Karpas-422 (cell line): ENCODE data around the gene PRKN. TPM values are rescaled to one million over a fixed set of nuclear protein-coding genes. Genes with fewer than 3 reads are reported as not detected.

Experiments used
- DNase-seq: peaks from one replicate; pipeline ENCODE4 v3.0.0-alpha.2; 2015
- H2AFZ ChIP-seq: fragments of 200-600 bp; sonication (generic); 2 replicates; pipeline ENCODE4 v1.6.1; 2014; ENCODE audit warnings: antibody characterized with exemption, low read length, mixed read lengths
- H3K27ac ChIP-seq: fragments of 200-600 bp; sonication (generic); 2 replicates; pipeline ENCODE4 v1.5.1; 2014; ENCODE audit warnings: mild to moderate bottlenecking, low read length, moderate library complexity
- H3K27me3 ChIP-seq: fragments of 200-600 bp; sonication (generic); 2 replicates; pipeline ENCODE4 v1.6.1; 2014; ENCODE audit warnings: low read length, mixed read lengths
- H3K36me3 ChIP-seq: fragments of 200-600 bp; sonication (generic); 2 replicates; pipeline ENCODE4 v1.6.1; 2014; ENCODE audit warnings: low read length, mixed read lengths; ENCODE audit not compliant: insufficient read depth
- H3K4me1 ChIP-seq: fragments of 200-600 bp; sonication (generic); 2 replicates; pipeline ENCODE4 v1.6.1; 2014; ENCODE audit warnings: mild to moderate bottlenecking, low read length, mixed read lengths
- H3K4me2 ChIP-seq: fragments of 200-600 bp; sonication (generic); 2 replicates; pipeline ENCODE4 v1.6.1; 2014; ENCODE audit warnings: low read length, low read depth, mild to moderate bottlenecking; ENCODE audit not compliant: poor library complexity, severe bottlenecking
- H3K4me3 ChIP-seq: fragments of 200-600 bp; sonication (generic); 2 replicates; pipeline ENCODE4 v1.5.1; 2014; ENCODE audit warnings: mild to moderate bottlenecking, antibody characterized with exemption, low read length, mixed read lengths
- H3K79me2 ChIP-seq: fragments of 200-600 bp; sonication (generic); 2 replicates; pipeline ENCODE4 v1.6.1; 2014; ENCODE audit warnings: mild to moderate bottlenecking, low read length, mixed read lengths
- H3K9ac ChIP-seq: fragments of 200-600 bp; sonication (generic); 2 replicates; pipeline ENCODE4 v1.6.0; 2014; ENCODE audit warnings: low read length
- H3K9me2 ChIP-seq: fragments of 200-600 bp; sonication (generic), shearing (Covaris generic); replicated peaks from 2 replicates; pipeline ENCODE4 v1.6.0; 2014; ENCODE audit warnings: mild to moderate bottlenecking, low read length, moderate library complexity; ENCODE audit not compliant: insufficient read depth
- H3K9me3 ChIP-seq: fragments of 300-700, 200-600 bp; sonication (generic); 2 replicates; pipeline ENCODE4 v1.6.1; 2014; ENCODE audit warnings: low read length, mixed read lengths
- H4K20me1 ChIP-seq: fragments of 200-600 bp; sonication (generic); 2 replicates; pipeline ENCODE4 v1.6.1; 2014; ENCODE audit warnings: mild to moderate bottlenecking, antibody characterized with exemption, low read length, low read depth; ENCODE audit not compliant: insufficient read depth
- total RNA-seq: library from RNA; depleted of rRNA; stranded (reverse); fragments of >200 nt; shearing (Covaris generic); gene quantifications from 2 replicates; pipeline ENCODE4 v1.2.3, GENCODE V29; 2014; ENCODE audit warnings: low replicate concordance

The PRKN gene
- total RNA-seq, 1 experiment from 2014 or later, result not detected

DNA sequence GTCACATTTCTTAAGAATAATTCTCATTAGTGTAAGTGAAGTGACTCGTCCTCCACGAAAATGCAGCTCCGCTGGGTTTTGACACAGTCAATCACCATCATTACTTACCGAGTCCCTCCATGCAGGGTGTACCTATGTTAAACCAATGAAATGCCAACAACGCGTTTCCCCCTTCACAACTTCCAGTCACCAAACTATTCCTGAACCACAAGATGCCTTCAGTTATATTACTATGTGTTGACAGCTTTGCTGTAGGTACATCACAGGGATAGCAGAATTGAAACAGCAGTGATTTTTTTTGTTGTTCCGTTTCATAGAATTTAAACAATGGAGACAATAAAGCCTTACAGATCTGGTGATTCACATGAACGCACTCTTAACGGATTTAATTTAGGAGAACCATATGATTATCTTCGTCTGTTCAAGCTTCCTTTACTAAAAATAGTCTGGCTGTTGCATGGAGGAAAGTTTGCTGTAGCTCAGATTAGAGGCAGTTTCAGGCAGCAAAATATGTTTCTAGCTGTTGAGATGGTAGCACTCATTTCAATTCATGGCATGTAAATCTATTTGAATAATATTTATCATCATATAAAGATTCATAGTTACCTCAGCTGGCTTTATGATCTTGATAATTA is 652.8 kb downstream of the PRKN start:
- Histone ChIP-seq H3K36me3 (no peaks in the 10 kb centered on the region), H2AFZ (no peak overlapping the region), H3K79me2 (no peaks in the 10 kb centered on the region), H4K20me1 (no peaks in the 10 kb centered on the region), H3K9me3 (peaks cover 13% of the 10 kb centered on the region), H3K9me2 (no peaks in the 10 kb centered on the region), H3K4me3 (no peak overlapping the region), H3K9ac (no peak overlapping the region), H3K27me3 (no peaks in the 10 kb centered on the region), H3K4me1 (no peaks in the 10 kb centered on the region), H3K4me2 (no peak overlapping the region), H3K27ac (no peak overlapping the region)
- no peak for DNase-seq

DNA sequence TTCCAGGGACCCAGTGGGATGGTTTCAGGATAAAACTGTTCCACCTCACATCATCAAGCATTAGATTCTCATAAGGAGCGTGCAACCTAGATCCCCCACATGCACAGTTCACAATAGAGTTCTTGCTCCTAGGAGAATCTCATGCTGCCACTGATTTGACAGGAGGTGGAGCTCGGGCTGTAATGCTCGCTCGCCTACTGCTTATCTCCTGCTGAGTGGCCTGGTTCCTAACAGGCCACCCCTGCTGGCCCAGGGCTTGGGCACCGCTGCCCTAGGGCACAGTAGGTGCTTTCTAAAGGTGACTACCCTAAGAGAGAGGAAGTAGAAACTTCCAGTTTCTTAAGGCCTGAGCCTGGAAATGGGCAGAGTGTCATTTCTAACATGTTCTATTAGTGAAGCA is 656.9 kb downstream of the PRKN start:
- DNase-seq, result no peak
- no peaks in the 10 kb centered on the region for H3K36me3 ChIP-seq
- no peak overlapping the region for H3K4me3 ChIP-seq
- no peaks in the 10 kb centered on the region for H3K27me3 ChIP-seq
- no peak overlapping the region for H3K4me2 ChIP-seq
- no peaks in the 10 kb centered on the region for H4K20me1 ChIP-seq
- peaks cover 19% of the 10 kb centered on the region for H3K9me3 ChIP-seq
- H3K79me2 ChIP-seq, result no peaks in the 10 kb centered on the region
- H3K27ac ChIP-seq, result no peak overlapping the region
- no peak overlapping the region for H2AFZ ChIP-seq
- H3K9me2 ChIP-seq, result no peaks in the 10 kb centered on the region
- no peaks in the 10 kb centered on the region for H3K4me1 ChIP-seq
- H3K9ac ChIP-seq, result no peak overlapping the region

DNA sequence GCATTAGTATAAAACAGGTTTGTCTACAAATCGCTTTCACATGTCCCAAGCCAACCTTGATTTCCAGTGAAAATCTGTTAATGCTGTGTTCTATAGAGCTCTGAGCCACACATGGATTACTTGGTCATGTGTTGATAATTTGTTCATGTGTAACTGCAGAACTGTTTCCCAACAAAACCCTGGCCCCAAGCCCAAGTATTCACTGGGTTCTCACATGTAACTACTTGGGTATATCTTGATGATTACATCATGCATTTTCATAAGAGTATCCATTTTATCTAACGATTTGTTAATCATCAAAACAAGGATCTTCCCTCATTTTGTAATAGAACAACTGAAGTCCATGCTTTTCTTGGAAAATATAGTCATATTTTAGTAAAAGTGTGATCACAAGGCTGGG is 657.6 kb downstream of the PRKN start:
- Histone ChIP-seq H3K4me2 (no peak overlapping the region), H3K27ac (no peak overlapping the region), H4K20me1 (no peaks in the 10 kb centered on the region), H3K9me3 (peaks cover 19% of the 10 kb centered on the region), H3K36me3 (no peaks in the 10 kb centered on the region), H3K27me3 (no peaks in the 10 kb centered on the region), H2AFZ (no peak overlapping the region), H3K4me3 (no peak overlapping the region), H3K9ac (no peak overlapping the region), H3K79me2 (no peaks in the 10 kb centered on the region), H3K9me2 (no peaks in the 10 kb centered on the region), H3K4me1 (no peaks in the 10 kb centered on the region)
- DNase-seq, result no peak

DNA sequence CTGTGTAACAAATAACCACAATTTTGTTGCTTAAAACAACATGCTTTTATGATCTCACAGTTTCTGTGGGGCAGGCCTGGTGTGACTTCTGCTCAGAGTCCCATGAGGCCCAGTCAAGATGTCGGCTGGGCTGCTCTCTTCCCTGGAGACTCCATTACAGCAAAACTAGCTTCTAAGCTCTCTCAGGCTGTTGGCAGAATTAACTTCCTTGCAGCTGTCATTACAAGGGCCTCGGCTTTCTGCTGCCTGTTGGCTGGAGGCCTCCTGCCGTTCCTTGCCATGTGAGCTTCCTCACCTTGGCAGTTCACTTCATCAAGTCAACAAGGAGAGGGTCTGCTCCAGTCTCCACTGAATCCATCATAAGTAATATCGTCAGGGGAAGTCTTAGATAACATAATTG is 659.2 kb downstream of the PRKN start:
- Histone ChIP-seq H3K4me3 (no peak overlapping the region), H3K36me3 (no peaks in the 10 kb centered on the region), H3K9me3 (peaks cover 17% of the 10 kb centered on the region), H3K9ac (no peak overlapping the region), H3K79me2 (no peaks in the 10 kb centered on the region), H3K4me2 (no peak overlapping the region), H3K9me2 (no peaks in the 10 kb centered on the region), H3K4me1 (no peaks in the 10 kb centered on the region), H3K27ac (no peak overlapping the region), H4K20me1 (no peaks in the 10 kb centered on the region), H2AFZ (no peak overlapping the region), H3K27me3 (no peaks in the 10 kb centered on the region)
- no peak for DNase-seq

DNA sequence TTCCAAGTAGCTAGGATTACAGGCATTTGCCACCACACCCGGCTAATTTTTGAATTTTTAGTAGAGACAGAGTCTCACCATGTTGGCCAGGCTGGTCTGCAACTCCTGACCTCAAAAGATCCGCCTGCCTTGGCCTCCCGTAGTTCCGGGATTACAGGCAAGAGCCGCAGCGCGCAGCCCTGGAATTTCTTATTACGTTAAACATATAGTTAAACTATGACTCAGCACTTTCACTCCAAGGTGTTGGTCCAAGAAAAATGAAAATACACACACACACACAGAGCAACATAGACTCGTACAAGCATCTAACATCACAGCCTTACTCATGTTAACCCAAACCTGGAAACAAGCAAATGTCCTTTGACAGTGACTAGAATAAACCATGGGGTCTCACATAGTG is 663.9 kb downstream of the PRKN start:
- Histone ChIP-seq H3K9me2 (no peaks in the 10 kb centered on the region), H4K20me1 (no peaks in the 10 kb centered on the region), H3K4me3 (no peak overlapping the region), H2AFZ (no peak overlapping the region), H3K9me3 (peaks cover 6% of the 10 kb centered on the region), H3K4me2 (no peak overlapping the region), H3K9ac (no peak overlapping the region), H3K27ac (no peak overlapping the region), H3K27me3 (no peaks in the 10 kb centered on the region), H3K79me2 (no peaks in the 10 kb centered on the region), H3K4me1 (no peaks in the 10 kb centered on the region), H3K36me3 (no peaks in the 10 kb centered on the region)
- DNase-seq, result no peak

DNA sequence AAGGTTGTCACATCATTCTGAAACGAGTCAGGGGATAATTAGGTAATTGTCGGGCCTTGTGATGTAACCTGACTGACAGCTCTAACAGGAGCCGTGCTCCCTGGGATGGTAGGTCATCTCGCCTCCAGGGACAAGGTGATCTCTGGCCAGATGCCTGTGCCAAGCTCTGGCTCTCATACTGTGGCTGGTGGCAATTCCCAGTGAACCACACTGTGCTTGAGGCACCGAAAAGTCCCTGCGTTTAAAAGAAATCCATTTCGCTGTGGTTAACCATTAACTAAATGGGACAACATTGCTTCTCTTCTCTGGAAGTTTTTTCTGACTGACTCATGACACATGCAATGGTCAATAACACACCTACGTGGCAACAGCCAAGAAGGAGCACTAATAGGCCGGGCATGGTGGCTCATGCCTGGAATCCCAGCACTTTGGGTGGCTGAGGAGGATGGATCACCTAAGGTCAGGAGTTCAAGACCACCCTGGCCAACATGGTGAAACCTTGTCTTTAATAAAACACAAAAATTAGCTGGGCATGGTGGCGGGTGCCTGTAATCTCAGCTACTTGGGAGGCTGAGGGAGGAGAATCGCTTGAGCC is 669.2 kb downstream of the PRKN start:
- Histone ChIP-seq H3K4me2 (no peak overlapping the region), H3K79me2 (no peaks in the 10 kb centered on the region), H3K9me3 (no peaks in the 10 kb centered on the region; the same call in 1 of the 2 replicates), H3K9me2 (no peaks in the 10 kb centered on the region), H3K4me3 (no peak overlapping the region), H3K27me3 (no peaks in the 10 kb centered on the region), H3K27ac (no peak overlapping the region), H3K36me3 (no peaks in the 10 kb centered on the region), H3K9ac (no peak overlapping the region), H2AFZ (no peak overlapping the region), H3K4me1 (no peaks in the 10 kb centered on the region), H4K20me1 (no peaks in the 10 kb centered on the region)
- DNase-seq, result no peak

DNA sequence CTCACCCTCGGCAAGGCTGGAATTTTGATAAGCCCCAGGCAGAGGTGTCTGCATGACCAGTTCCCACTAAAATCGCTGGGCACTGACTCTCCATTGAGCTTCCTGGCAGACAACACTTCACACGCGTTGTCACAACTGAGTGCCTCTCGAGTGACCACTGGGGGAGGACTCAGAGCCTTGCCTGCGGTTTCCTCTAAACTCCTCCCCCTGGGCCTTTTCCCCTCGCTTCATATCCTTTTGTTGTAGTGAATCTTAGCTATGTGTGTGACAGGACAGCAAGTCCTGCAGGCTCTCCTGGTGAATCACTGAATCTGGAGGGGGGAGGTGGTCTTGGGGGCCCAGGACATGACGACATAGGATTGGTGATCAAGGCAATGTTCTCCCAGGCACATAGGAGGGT is 670.8 kb downstream of the PRKN start:
- Histone ChIP-seq H4K20me1 (no peaks in the 10 kb centered on the region), H3K27ac (no peak overlapping the region), H3K4me1 (no peaks in the 10 kb centered on the region), H3K36me3 (no peaks in the 10 kb centered on the region), H3K9me2 (no peaks in the 10 kb centered on the region), H2AFZ (no peak overlapping the region), H3K27me3 (no peaks in the 10 kb centered on the region), H3K4me2 (no peak overlapping the region), H3K9ac (no peak overlapping the region), H3K9me3 (no peaks in the 10 kb centered on the region), H3K4me3 (no peak overlapping the region), H3K79me2 (no peaks in the 10 kb centered on the region)
- DNase-seq, result no peak

DNA sequence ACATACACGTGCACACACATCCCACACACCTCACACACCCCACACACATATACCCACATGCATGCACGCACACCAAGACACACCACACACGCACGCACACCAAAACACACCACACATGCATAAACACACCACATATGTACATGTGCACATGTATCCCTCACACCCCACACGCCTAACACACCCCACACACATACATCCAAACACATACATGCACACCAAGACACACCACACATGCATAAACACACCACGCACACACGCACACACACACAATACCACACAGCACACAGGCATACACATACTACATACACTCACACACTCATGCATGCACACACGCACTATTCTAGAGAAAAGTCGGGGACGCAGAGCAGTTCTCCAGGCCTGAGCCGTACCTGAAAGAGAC is 671.5 kb downstream of the PRKN start:
- Histone ChIP-seq H3K9me3 (no peaks in the 10 kb centered on the region), H4K20me1 (no peaks in the 10 kb centered on the region), H3K79me2 (no peaks in the 10 kb centered on the region), H3K4me3 (no peak overlapping the region), H3K27ac (no peak overlapping the region), H3K27me3 (no peaks in the 10 kb centered on the region), H3K4me1 (no peaks in the 10 kb centered on the region), H3K9me2 (no peaks in the 10 kb centered on the region), H3K9ac (no peak overlapping the region), H2AFZ (no peak overlapping the region), H3K36me3 (no peaks in the 10 kb centered on the region), H3K4me2 (no peak overlapping the region)
- DNase-seq, result no peak
